Panc1 (cell line): ENCODE measurements around the gene TSHZ2.

Experiments used
- CTCF ChIP-seq: fragments of 450-650 bp; IDR thresholded peaks from 2 replicates; pipeline ENCODE4 v1.5.1; 2017; ENCODE audit warnings: mild to moderate bottlenecking
- POLR2AphosphoS5 ChIP-seq: IDR thresholded peaks from 2 replicates; pipeline ENCODE4 v1.6.1; 2012; ENCODE audit warnings: mild to moderate bottlenecking, low read depth, low read length, moderate library complexity
- REST ChIP-seq, 2 experiments: IDR thresholded peaks; 2 replicates each; pipeline ENCODE4 v1.6.1; 2011 to 2012; ENCODE audit warnings: low read depth in 2 of 2, control low read depth in 1 of 2, low read length in 1 of 2, mild to moderate bottlenecking in 1 of 2, moderate library complexity in 1 of 2; ENCODE audit not compliant: insufficient read depth in 1 of 2
- SIN3A ChIP-seq: IDR thresholded peaks from 2 replicates; pipeline ENCODE4 v1.6.1; 2012; ENCODE audit warnings: low read depth, mild to moderate bottlenecking, low read length, moderate library complexity, borderline replicate concordance; ENCODE audit not compliant: insufficient read depth
- TCF7L2 ChIP-seq: IDR thresholded peaks from 2 replicates; pipeline ENCODE4 v1.6.1; 2011; ENCODE audit warnings: mild to moderate bottlenecking, low read depth, low read length, inconsistent platforms

- TF ChIP-seq CTCF (no peak), SIN3A (no peak), REST (IDR thresholded peaks at IDR 0.05; ENCODE audit: insufficient read depth in 1 of 2, low read depth in 2 of 2, low read length in 1 of 2) (no peak), POLR2AphosphoS5 (no peak), TCF7L2 (no peak)
Measured at GRCh38 chr20:53445932-53446331, 473.8 kb downstream of the TSHZ2 start.
